Activated naive CD4-positive, alpha-beta T cell treated with anti-CD3 and anti-CD28 coated beads, Interleukin-2, amount 10 ng/mL, durations not matched to agents 7 days and 5 days (primary cell): ENCODE results near the gene DLG2.

ENCODE experiments used
- CTCF ChIA-PET: fragments of 350-600 bp; sonication (Branson Sonifier 250); formaldehyde crosslinking; loops from one replicate; lab custom pipeline; 2021; ENCODE audit warnings: antibody characterized with exemption; lab: Charles Lee
- DNase-seq: peaks from one replicate; pipeline ENCODE4 v3.0.0-alpha.2; 2020
- H3K27ac Mint-ChIP-seq: one replicate; pipeline ENCODE4 v1.8.0; 2021; ENCODE audit warnings: mild to moderate bottlenecking, moderate library complexity, mixed read lengths
- H3K27me3 Mint-ChIP-seq: one replicate; pipeline ENCODE4 v1.8.0; 2021; ENCODE audit warnings: mild to moderate bottlenecking, mixed read lengths
- H3K36me3 Mint-ChIP-seq: one replicate; pipeline ENCODE4 v1.8.0; 2021; ENCODE audit warnings: mixed read lengths
- H3K4me1 Mint-ChIP-seq: one replicate; pipeline ENCODE4 v1.8.0; 2021; ENCODE audit warnings: mixed read lengths
- H3K4me3 Mint-ChIP-seq: one replicate; pipeline ENCODE4 v1.8.0; 2021; ENCODE audit warnings: mild to moderate bottlenecking, moderate library complexity, mixed read lengths
- H3K9me3 Mint-ChIP-seq: one replicate; pipeline ENCODE4 v1.8.0; 2021; ENCODE audit warnings: mixed read lengths

Gene DLG2

DNA sequence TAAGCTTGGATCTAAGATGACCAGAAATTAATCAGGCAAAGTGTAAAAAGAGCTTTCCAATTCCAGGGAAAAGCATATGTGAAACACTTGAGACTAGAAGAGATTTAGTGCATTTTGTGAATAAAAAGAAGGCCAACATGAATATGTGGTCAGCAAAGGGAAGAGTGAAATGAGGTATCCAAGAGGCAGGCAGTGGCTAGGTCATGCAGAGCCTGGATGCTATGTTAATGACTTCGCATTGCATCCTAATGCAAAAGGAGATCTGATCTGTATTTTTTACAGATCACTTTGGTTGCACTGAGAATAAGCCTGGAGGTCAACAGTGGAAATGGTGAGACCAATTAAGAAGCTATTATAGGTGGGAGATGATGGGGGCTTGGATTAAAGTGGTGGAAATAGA is 1699.7 kb downstream of the DLG2 start:
- no peaks in the 10 kb centered on the region for H3K4me1 Mint-ChIP-seq
- no peaks in the 10 kb centered on the region for H3K9me3 Mint-ChIP-seq
- CTCF ChIA-PET, result no interaction called here
- DNase-seq, result no peak
- H3K27ac Mint-ChIP-seq, result no peak overlapping the region
- no peaks in the 10 kb centered on the region for H3K27me3 Mint-ChIP-seq
- no peak overlapping the region for H3K4me3 Mint-ChIP-seq
- H3K36me3 Mint-ChIP-seq, result no peaks in the 10 kb centered on the region

DNA sequence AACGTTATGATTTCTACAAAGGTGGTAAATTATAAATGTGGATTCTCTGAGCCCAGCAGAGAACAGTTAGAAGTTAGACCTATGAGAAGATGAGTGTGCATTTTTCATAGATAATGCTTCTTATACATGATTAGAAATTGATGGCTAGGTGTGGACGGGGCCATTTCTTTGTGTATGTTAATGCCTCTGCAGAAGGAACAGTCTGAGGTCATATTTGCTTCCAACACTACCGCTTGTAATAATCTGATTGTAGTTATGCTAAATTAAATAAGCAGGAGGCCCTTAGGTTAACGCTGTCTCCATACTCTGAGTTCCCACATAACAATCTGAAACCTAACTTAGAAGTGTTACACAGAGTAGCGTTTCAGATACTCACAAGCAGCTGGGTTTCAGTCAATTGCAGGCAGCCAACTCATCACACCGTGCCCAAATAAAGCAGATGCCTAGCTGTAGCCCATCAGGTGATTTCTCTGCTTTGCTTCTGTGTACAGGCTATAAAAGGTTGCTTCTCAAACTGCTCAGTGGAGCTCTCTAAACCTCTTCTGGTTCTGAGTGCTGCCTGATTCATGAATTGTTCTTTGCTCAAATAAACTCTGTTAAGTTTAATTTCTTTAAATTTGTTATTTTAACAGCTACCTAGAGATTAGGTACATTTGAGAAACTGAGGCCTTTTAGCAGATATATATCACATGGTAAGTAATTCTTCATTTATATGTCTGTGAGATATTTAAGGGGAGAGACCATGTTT is 1702.2 kb downstream of the DLG2 start:
- H3K4me3 Mint-ChIP-seq, result no peak overlapping the region
- H3K27ac Mint-ChIP-seq, result no peak overlapping the region
- no peaks in the 10 kb centered on the region for H3K9me3 Mint-ChIP-seq
- CTCF ChIA-PET, result no interaction called here
- H3K36me3 Mint-ChIP-seq, result no peaks in the 10 kb centered on the region
- no peaks in the 10 kb centered on the region for H3K27me3 Mint-ChIP-seq
- no peaks in the 10 kb centered on the region for H3K4me1 Mint-ChIP-seq
- no peak for DNase-seq

DNA sequence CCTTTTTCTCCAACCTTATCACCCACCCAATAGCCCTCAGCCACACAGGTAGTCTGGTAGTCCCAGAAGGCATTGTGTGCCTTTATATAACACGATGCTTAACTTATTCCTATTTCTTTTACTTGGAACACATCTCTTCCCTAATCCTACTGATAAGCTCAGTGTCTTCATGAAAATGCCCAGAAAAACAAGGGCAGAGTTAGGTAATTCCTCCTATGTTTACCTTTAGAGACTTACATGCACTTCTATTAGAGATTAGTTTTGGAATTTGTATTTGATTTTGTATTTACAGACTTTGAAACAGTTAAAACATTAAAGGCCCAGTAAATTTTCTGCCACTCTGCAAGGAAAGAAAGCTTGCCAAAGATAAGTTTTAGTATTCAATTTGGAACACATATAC is 1703.2 kb downstream of the DLG2 start:
- no peaks in the 10 kb centered on the region for H3K36me3 Mint-ChIP-seq
- no peak overlapping the region for H3K27ac Mint-ChIP-seq
- CTCF ChIA-PET, result no interaction called here
- no peaks in the 10 kb centered on the region for H3K4me1 Mint-ChIP-seq
- DNase-seq, result no peak
- H3K4me3 Mint-ChIP-seq, result no peak overlapping the region
- H3K27me3 Mint-ChIP-seq, result no peaks in the 10 kb centered on the region
- H3K9me3 Mint-ChIP-seq, result no peaks in the 10 kb centered on the region

DNA sequence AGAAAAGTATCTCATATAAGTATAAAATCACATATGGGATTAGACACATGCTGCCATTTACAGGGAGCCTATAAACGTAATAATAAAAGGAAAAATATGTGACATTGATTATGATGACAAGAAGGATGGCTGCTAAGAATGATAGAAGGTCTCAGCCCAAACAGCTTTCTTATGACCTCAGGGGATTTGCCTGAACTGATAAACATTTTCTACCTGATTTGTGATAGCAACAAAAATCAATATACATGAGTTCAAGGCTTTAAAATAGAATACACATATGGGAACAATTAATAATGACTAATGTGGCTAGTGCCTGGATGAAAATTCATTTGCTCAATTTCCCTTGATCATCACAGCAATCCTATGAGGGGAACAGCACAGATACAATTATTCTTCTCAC is 1704.2 kb downstream of the DLG2 start:
- H3K4me3 Mint-ChIP-seq, result no peak overlapping the region
- H3K9me3 Mint-ChIP-seq, result no peaks in the 10 kb centered on the region
- H3K4me1 Mint-ChIP-seq, result no peaks in the 10 kb centered on the region
- CTCF ChIA-PET, result no interaction called here
- no peak overlapping the region for H3K27ac Mint-ChIP-seq
- H3K36me3 Mint-ChIP-seq, result no peaks in the 10 kb centered on the region
- H3K27me3 Mint-ChIP-seq, result no peaks in the 10 kb centered on the region
- no peak for DNase-seq

DNA sequence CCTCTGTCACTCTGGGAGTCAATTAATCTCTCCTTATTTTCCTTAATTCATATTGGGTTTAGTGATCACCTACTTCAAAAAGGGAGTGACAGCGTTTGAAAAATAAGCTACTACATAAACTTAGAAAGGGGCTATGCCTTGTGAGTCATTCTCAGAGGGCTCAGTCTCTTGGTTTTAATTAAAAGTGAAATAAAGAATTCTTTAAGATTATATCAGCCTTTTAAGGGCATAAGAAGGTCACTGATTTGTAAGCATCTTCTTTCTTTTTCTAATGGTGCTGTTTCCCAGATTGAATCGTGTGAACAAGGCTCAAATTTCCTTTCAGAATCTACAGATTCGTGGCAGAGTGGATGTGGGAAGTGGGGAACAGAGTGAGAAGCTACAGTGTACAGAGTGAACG is 1704.8 kb downstream of the DLG2 start:
- H3K9me3 Mint-ChIP-seq, result no peaks in the 10 kb centered on the region
- no peak overlapping the region for H3K27ac Mint-ChIP-seq
- CTCF ChIA-PET, result interaction anchor here (1.1 kb wide), 1 partner anchor 91 kb away, joined by 3 read pairs; no protein-coding TSS in a partner anchor

DNA sequence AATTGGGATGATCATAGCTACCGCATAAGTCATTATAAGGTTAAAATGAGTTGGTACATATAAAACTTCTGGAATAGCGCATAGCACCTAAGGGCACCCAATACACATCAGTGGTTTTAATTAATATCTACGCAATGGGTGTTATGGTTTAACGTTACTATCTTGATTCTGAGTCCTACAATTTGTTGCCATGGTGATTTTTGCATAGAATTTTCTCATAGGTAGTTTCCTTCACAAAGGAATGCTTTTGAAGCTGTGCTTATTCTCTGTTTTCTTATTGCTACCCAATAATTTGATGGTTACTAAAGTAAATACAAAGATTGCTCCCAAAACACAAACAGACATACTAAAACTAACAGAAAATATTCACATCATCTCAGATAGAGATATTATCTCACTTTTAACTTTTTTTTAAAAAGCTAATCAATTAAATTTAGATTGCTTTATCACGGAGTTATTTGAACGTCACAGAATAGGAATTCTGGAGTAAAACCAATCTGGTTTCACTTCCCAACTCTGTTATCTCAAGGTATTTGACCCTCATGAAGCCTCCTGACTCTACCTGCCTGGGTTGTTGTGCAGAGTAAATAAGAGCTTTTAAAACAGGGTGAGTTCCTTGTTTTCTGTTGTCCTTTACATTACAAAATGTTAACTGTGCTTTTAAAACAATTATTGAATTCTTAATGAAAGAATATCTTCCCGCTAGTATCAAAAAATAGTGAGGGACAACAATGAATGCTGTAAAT is 1705.5 kb downstream of the DLG2 start:
- Mint-ChIP-seq H3K27ac (no peak overlapping the region), H3K4me3 (no peak overlapping the region), H3K4me1 (no peaks in the 10 kb centered on the region), H3K36me3 (no peaks in the 10 kb centered on the region), H3K27me3 (no peaks in the 10 kb centered on the region), H3K9me3 (no peaks in the 10 kb centered on the region)
- no peak for DNase-seq
- CTCF ChIA-PET, result interaction anchor here (1.1 kb wide), 1 partner anchor 91 kb away, joined by 3 read pairs; no protein-coding TSS in a partner anchor

More for the DNA sequence above, 1704.8 kb downstream of the DLG2 start:
- Mint-ChIP-seq H3K27me3 (no peaks in the 10 kb centered on the region), H3K36me3 (no peaks in the 10 kb centered on the region), H3K4me3 (no peak overlapping the region), H3K4me1 (no peaks in the 10 kb centered on the region)
- no peak for DNase-seq

DNA sequence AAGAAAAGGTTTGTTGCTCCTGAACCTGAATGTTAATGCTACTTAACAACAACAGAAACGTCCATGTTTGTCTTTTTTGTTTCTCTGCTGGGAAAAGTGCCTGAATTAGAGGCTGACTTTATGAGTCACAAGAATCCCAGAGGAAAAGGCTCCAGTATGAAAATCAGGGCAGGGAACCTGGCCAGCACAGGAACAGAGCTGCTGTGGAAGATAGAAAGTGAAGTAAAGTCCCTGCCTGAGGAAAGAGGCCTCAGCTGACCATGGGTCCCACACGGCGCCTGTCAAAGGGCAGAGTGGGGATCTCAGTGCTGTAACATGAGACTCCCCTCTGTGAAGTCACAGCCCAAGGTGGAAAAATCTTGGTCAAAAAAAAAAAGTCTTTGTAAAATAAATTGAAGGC is 1708.7 kb downstream of the DLG2 start:
- no peak for DNase-seq
- H3K9me3 Mint-ChIP-seq, result peaks cover 2% of the 10 kb centered on the region
- H3K27ac Mint-ChIP-seq, result no peak overlapping the region
- no peaks in the 10 kb centered on the region for H3K36me3 Mint-ChIP-seq
- no peaks in the 10 kb centered on the region for H3K4me1 Mint-ChIP-seq
- no peak overlapping the region for H3K4me3 Mint-ChIP-seq
- CTCF ChIA-PET, result no interaction called here
- H3K27me3 Mint-ChIP-seq, result no peaks in the 10 kb centered on the region

DNA sequence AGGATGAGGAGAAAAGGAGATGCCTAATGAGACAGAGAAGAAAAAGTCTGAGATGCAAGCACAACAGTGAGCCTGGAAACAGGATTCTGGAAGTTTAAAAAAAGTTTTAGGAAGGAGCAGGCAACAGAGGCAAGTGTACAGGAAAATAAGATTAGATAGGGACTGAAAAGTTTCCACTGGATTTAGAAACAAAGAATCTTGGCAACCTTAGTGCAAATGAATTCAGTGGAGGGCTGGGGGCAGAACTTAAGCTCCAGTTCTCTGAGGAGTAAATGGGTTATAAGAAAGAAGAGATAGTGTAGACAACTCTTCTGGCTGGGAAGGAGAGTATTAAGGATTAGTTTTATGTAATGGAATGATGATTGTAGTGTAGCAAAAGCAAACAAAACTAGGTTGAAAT is 1712.1 kb downstream of the DLG2 start:
- no peaks in the 10 kb centered on the region for H3K27me3 Mint-ChIP-seq
- H3K9me3 Mint-ChIP-seq, result peaks cover 2% of the 10 kb centered on the region
- DNase-seq, result no peak
- H3K4me3 Mint-ChIP-seq, result no peak overlapping the region
- H3K36me3 Mint-ChIP-seq, result no peaks in the 10 kb centered on the region
- H3K4me1 Mint-ChIP-seq, result no peaks in the 10 kb centered on the region
- CTCF ChIA-PET, result no interaction called here
- no peak overlapping the region for H3K27ac Mint-ChIP-seq

DNA sequence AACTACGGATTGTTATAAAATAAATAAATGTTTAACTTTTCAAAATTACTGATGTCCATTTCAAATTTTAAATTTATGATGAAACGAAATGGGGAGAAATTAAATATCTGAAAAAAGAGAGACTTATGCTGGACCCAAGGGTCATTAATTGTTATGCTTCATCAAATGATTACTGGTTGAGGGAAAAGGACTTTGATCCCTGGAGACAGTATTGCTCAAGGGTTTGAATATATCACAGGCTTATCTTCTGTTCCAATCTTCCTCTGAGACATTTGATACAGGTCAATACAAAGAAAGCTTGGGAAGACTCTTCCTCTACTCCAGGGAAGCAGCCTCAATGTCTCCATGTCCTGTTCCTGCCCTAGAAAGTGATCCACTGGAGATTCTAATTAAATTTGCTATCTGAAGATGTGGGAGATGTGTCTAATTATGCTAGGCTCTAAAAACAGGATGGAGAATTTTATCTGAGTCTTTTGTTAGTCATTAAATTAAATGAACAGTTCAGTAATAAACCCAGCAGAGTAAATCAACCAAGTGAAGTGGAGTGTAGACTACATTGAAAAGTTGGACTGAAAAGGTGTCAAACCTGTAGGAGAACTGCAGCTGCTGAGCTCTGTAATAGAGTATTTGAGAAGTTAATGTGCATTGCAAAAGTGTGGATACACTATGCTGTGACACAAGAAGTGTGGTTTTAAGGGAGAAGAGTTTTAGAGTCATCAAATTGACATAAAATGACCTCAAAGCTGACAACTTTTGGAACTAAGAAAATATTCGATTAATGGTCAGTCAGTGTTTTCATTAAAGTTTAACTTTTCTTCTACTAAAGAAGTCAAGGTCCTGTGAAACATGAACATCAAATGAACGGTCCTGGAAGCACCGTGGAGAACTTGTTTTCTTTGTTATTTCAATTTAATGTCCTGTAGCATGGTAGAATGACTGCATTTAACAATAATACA is 1717.3 kb downstream of the DLG2 start:
- DNase-seq, result no peak
- no peaks in the 10 kb centered on the region for H3K9me3 Mint-ChIP-seq
- no peak overlapping the region for H3K4me3 Mint-ChIP-seq
- no peaks in the 10 kb centered on the region for H3K27me3 Mint-ChIP-seq
- H3K4me1 Mint-ChIP-seq, result no peaks in the 10 kb centered on the region
- H3K36me3 Mint-ChIP-seq, result no peaks in the 10 kb centered on the region
- CTCF ChIA-PET, result no interaction called here
- H3K27ac Mint-ChIP-seq, result no peak overlapping the region

DNA sequence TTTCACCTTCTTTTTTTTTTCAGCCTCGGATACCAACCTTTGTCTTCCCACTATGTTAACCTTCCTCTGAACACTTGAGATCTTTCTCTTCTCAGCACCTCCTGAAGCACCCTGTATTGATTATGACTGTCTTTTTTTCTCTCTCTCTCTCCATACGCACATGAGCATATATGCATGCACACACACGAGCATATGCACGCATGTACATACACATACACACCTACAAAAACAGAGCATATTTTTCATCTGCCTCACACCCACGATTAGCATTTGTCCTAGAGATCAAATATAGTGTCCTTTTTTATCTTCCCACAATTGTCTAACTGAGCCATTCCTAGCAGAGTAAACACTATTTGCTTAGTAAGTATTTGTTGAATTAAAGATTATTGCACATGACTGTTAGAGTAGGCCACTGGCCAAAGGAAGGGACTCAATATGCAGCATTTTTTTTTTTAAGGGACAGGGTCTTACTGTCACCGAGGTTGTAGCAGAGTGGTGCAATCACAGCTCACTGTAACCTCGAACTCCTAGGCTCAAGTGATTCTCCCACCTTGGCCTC is 1718.8 kb downstream of the DLG2 start:
- H3K36me3 Mint-ChIP-seq, result no peaks in the 10 kb centered on the region
- CTCF ChIA-PET, result no interaction called here
- no peaks in the 10 kb centered on the region for H3K9me3 Mint-ChIP-seq
- H3K27ac Mint-ChIP-seq, result no peak overlapping the region
- H3K27me3 Mint-ChIP-seq, result no peaks in the 10 kb centered on the region
- no peak for DNase-seq
- H3K4me3 Mint-ChIP-seq, result no peak overlapping the region
- no peaks in the 10 kb centered on the region for H3K4me1 Mint-ChIP-seq

DNA sequence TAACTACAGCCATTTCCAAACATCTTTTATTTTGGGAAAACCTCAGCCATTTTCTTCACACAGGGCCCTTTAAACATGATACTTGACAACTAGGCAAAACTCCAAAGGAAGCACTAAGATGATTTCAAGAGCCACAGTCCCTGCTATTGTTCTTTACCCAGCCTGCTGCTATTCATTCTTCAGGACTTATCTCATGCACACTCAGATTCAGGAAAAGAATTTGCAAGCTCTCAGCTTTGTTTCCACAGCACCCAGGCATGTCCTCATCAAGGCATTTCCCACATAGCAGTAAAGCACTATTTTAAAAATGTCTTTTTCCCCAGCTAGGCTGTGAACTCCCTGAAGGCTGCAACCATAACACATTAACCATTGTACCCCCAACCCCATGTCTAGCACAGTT is 1731.6 kb downstream of the DLG2 start:
- Mint-ChIP-seq H3K4me1 (no peaks in the 10 kb centered on the region), H3K27ac (no peak overlapping the region), H3K9me3 (peaks cover 6% of the 10 kb centered on the region), H3K36me3 (no peaks in the 10 kb centered on the region), H3K4me3 (no peak overlapping the region), H3K27me3 (no peaks in the 10 kb centered on the region)
- CTCF ChIA-PET, result interaction anchor here (0.5 kb wide), 1 partner anchor 1011 kb away, joined by 3 read pairs; no protein-coding TSS in a partner anchor
- DNase-seq, result no peak

DNA sequence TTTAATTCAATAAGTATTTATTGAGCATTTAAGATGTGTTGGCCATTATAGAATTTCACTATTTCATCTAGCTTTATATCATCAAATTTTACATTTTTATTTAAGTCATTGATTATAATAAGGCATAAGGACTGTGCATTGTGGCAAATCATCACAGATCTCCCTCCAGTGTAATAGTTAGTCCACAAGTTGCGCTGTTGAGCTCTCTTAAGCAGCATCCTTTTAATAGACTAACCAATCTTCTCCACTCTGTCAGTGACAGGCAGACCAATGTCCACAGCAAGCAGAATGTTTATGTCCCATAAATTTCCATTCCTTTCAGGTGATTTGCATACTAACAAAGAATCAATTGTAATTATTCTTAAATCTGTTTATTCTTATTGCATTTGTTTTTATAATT is 1745.7 kb downstream of the DLG2 start:
- DNase-seq, result no peak
- Mint-ChIP-seq H3K27me3 (no peaks in the 10 kb centered on the region), H3K4me1 (no peaks in the 10 kb centered on the region), H3K27ac (no peak overlapping the region), H3K9me3 (peaks cover 2% of the 10 kb centered on the region), H3K36me3 (no peaks in the 10 kb centered on the region), H3K4me3 (no peak overlapping the region)
- CTCF ChIA-PET, result no interaction called here

DNA sequence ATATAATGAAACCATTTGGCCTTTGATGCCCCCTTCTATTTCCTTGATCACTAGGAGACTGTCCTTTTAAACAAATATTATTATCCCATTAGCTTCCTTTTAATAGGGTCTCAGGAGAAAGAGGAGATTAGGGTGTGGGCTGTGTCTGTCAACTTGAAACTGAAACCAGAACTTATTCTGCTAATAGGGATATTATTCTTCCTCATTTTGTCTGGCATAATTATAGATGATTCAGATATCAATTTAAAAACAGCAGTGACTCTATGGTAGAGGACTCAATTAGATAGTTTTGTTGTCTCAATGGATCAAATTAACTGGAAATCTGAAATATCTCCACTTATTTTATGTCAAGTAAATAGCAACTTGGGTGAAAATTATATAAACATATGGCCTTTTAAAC is 1756.1 kb downstream of the DLG2 start:
- no peaks in the 10 kb centered on the region for H3K36me3 Mint-ChIP-seq
- H3K9me3 Mint-ChIP-seq, result no peaks in the 10 kb centered on the region
- CTCF ChIA-PET, result no interaction called here
- no peaks in the 10 kb centered on the region for H3K27me3 Mint-ChIP-seq
- no peaks in the 10 kb centered on the region for H3K4me1 Mint-ChIP-seq
- no peak overlapping the region for H3K27ac Mint-ChIP-seq
- DNase-seq, result no peak
- H3K4me3 Mint-ChIP-seq, result no peak overlapping the region

DNA sequence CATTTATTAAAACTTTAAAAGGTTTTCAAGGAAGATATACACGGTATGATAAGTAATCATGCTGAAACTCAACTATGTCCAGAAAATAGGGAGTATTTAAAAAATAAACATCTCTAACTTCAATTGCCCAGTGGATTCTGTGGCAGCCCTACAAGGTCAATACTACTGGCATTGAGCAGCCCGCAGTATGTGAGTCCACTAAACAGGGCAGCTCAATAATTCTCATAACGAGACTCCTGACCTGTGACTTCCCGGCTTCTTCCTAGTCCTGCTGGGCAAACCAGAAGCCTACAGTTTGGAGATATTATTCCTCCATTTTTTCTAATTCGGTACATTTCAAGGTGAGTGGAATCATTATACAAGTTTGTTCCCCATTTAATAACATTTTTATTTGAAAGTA is 1760.5 kb downstream of the DLG2 start:
- H3K4me3 Mint-ChIP-seq, result no peak overlapping the region
- no peak for DNase-seq
- CTCF ChIA-PET, result no interaction called here

More for the DNA sequence above, 1760.5 kb downstream of the DLG2 start:
- Mint-ChIP-seq H3K27me3 (no peaks in the 10 kb centered on the region), H3K9me3 (no peaks in the 10 kb centered on the region), H3K36me3 (no peaks in the 10 kb centered on the region), H3K27ac (no peak overlapping the region), H3K4me1 (no peaks in the 10 kb centered on the region)
